ENCODE measurements around the gene EIF2AK3.

EIF2AK3 gene

GRCh38 chr2:88636026-88636425 is 8.8 kb upstream of the EIF2AK3 start:
- Histone ChIP-seq H2AFZ (ENCODE audit: low read depth, low read length) (no peak overlapping the region), H3K27ac (ENCODE audit: low read length) (no peak overlapping the region), H3K4me2 (ENCODE audit: insufficient read depth, low read length) (no peak overlapping the region), H3K9me3 (ENCODE audit: insufficient read depth, low read length, severe bottlenecking) (no peaks in the 10 kb centered on the region), H3K9ac (ENCODE audit: low read depth, low read length) (no peak overlapping the region), H4K20me1 (ENCODE audit: insufficient read depth, low read length) (no peaks in the 10 kb centered on the region), H3K27me3 (ENCODE audit: insufficient read depth, low read length, poor library complexity) (peaks cover 4% of the 10 kb centered on the region), H3K36me3 (ENCODE audit: insufficient read depth, low read length) (no peaks in the 10 kb centered on the region), H3K4me1 (ENCODE audit: insufficient read depth, low read length) (no peaks in the 10 kb centered on the region), H3K4me3 (ENCODE audit: low read depth in 1 of 2, low read length in 2 of 2) (no peak overlapping the region), H3K79me2 (ENCODE audit: insufficient read depth, low read length) (no peaks in the 10 kb centered on the region)
- no peak for TF ChIP-seq EZH2 (IDR thresholded peaks at IDR 0.05; ENCODE audit: borderline replicate concordance, low read depth, low read length, severe bottlenecking)
- TF ChIP-seq, protein P1, sequence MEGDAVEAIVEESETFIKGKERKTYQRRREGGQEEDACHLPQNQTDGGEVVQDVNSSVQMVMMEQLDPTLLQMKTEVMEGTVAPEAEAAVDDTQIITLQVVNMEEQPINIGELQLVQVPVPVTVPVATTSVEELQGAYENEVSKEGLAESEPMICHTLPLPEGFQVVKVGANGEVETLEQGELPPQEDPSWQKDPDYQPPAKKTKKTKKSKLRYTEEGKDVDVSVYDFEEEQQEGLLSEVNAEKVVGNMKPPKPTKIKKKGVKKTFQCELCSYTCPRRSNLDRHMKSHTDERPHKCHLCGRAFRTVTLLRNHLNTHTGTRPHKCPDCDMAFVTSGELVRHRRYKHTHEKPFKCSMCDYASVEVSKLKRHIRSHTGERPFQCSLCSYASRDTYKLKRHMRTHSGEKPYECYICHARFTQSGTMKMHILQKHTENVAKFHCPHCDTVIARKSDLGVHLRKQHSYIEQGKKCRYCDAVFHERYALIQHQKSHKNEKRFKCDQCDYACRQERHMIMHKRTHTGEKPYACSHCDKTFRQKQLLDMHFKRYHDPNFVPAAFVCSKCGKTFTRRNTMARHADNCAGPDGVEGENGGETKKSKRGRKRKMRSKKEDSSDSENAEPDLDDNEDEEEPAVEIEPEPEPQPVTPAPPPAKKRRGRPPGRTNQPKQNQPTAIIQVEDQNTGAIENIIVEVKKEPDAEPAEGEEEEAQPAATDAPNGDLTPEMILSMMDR (IDR thresholded peaks at IDR 0.05; ENCODE audit: borderline replicate concordance, extremely low read depth, low read length, poor library complexity, severe bottlenecking): no peak
- ATAC-seq (ENCODE audit: insufficient read depth, low read depth): no peak
- no peak for DNase-seq

- Histone ChIP-seq H3K9ac (ENCODE audit: low read depth, low read length) (no peak overlapping the region), H3K27me3 (ENCODE audit: insufficient read depth, low read length, poor library complexity) (peaks cover 4% of the 10 kb centered on the region), H4K20me1 (ENCODE audit: insufficient read depth, low read length) (no peaks in the 10 kb centered on the region), H3K36me3 (ENCODE audit: insufficient read depth, low read length) (no peaks in the 10 kb centered on the region), H3K4me1 (ENCODE audit: insufficient read depth, low read length) (peaks cover 12% of the 10 kb centered on the region), H3K4me2 (ENCODE audit: insufficient read depth, low read length) (no peak overlapping the region), H3K79me2 (ENCODE audit: insufficient read depth, low read length) (no peaks in the 10 kb centered on the region), H2AFZ (ENCODE audit: low read depth, low read length) (no peak overlapping the region), H3K9me3 (ENCODE audit: insufficient read depth, low read length, severe bottlenecking) (no peaks in the 10 kb centered on the region), H3K27ac (ENCODE audit: low read length) (no peak overlapping the region), H3K4me3 (ENCODE audit: low read depth in 1 of 2, low read length in 2 of 2) (no peak overlapping the region)
- no peak for TF ChIP-seq EZH2 (IDR thresholded peaks at IDR 0.05; ENCODE audit: borderline replicate concordance, low read depth, low read length, severe bottlenecking)
- TF ChIP-seq, protein P1 (IDR thresholded peaks at IDR 0.05; ENCODE audit: borderline replicate concordance, extremely low read depth, low read length, poor library complexity, severe bottlenecking): no peak
- ATAC-seq (ENCODE audit: insufficient read depth, low read depth): no peak
- no peak for DNase-seq
Observed at GRCh38 chr2:88632569-88632968, 5.3 kb upstream of the EIF2AK3 start.

GRCh38 chr2:88628571-88628939 is 1.3 kb upstream of the EIF2AK3 start:
- Histone ChIP-seq H3K4me2 (ENCODE audit: insufficient read depth, low read length) (peak overlapping the region; percentile 79), H3K4me3 (ENCODE audit: low read depth in 1 of 2, low read length in 2 of 2) (peak overlapping the region; percentile 46 to 82; a peak in 3 of 4 replicates), H3K27me3 (ENCODE audit: insufficient read depth, low read length, poor library complexity) (no peaks in the 10 kb centered on the region), H3K9me3 (ENCODE audit: insufficient read depth, low read length, severe bottlenecking) (no peaks in the 10 kb centered on the region), H3K4me1 (ENCODE audit: insufficient read depth, low read length) (peaks cover 35% of the 10 kb centered on the region), H3K36me3 (ENCODE audit: insufficient read depth, low read length) (peaks cover 9% of the 10 kb centered on the region; the same call in 1 of the 2 replicates), H3K79me2 (ENCODE audit: insufficient read depth, low read length) (peaks cover 35% of the 10 kb centered on the region), H2AFZ (ENCODE audit: low read depth, low read length) (peak overlapping the region; percentile 95), H3K9ac (ENCODE audit: low read depth, low read length) (peak overlapping the region; percentile 66), H3K27ac (ENCODE audit: low read length) (peak overlapping the region; percentile 93), H4K20me1 (ENCODE audit: insufficient read depth, low read length) (peaks cover 24% of the 10 kb centered on the region)
- DNase-seq: no peak
- TF ChIP-seq, protein P1 (IDR thresholded peaks at IDR 0.05; ENCODE audit: borderline replicate concordance, extremely low read depth, low read length, poor library complexity, severe bottlenecking): no peak
- TF ChIP-seq EZH2 (IDR thresholded peaks at IDR 0.05; ENCODE audit: borderline replicate concordance, low read depth, low read length, severe bottlenecking): no peak
- ATAC-seq (ENCODE audit: insufficient read depth, low read depth): no peak
